ENCODE measurements around the gene KLHL6. TPM values are rescaled to one million over a fixed set of nuclear protein-coding genes. Genes with fewer than 3 reads are reported as not detected.

Gene KLHL6
- total and polyA plus RNA-seq, 4 donors = 0.18 to 6.8 (median 2.9) TPM

GRCh38 chr3:183584914-183585280, 29.4 kb upstream of the KLHL6 start:
- no peaks in the 10 kb centered on the region for H3K4me1 ChIP-seq (ENCODE audit: control insufficient read depth in 1 of 2, insufficient read depth in 2 of 2, low read length in 2 of 2)
- H3K36me3 ChIP-seq (ENCODE audit: control insufficient read depth in 1 of 2, insufficient read depth in 2 of 2, low read length in 1 of 2) = no peaks in the 10 kb centered on the region
- ATAC-seq (ENCODE audit: low FRiP score) (no peak), DNase-seq (no peak)
- H3K9me3 ChIP-seq (ENCODE audit: control insufficient read depth, low read length) = no peaks in the 10 kb centered on the region
- intact Hi-C loops (cut with DNase I) = no loop called here
- H3K27me3 ChIP-seq (ENCODE audit: control insufficient read depth in 1 of 2, insufficient read depth in 2 of 2, low read length in 1 of 2) = no peaks in the 10 kb centered on the region
- 86 to 87% methylated on average over 3 of the region's 3 CpGs for WGBS, 2 donors
- H3K27ac ChIP-seq (ENCODE audit: low read depth in 1 of 2, low read length in 2 of 2) = no peak overlapping the region
- H3K4me3 ChIP-seq (ENCODE audit: low read length in 2 of 2) = no peak overlapping the region

GRCh38 chr3:183584246-183584913, 28.9 kb upstream of the KLHL6 start:
- Histone ChIP-seq H3K4me3 (ENCODE audit: low read length in 2 of 2) (no peak overlapping the region), H3K9me3 (ENCODE audit: control insufficient read depth, low read length) (no peaks in the 10 kb centered on the region), H3K27me3 (ENCODE audit: control insufficient read depth in 1 of 2, insufficient read depth in 2 of 2, low read length in 1 of 2) (no peaks in the 10 kb centered on the region), H3K27ac (ENCODE audit: low read depth in 1 of 2, low read length in 2 of 2) (no peak overlapping the region), H3K4me1 (ENCODE audit: control insufficient read depth in 1 of 2, insufficient read depth in 2 of 2, low read length in 2 of 2) (no peaks in the 10 kb centered on the region), H3K36me3 (ENCODE audit: control insufficient read depth in 1 of 2, insufficient read depth in 2 of 2, low read length in 1 of 2) (no peaks in the 10 kb centered on the region)
- no peak for DNase-seq
- peak; percentile 55 for ATAC-seq (ENCODE audit: low FRiP score)
- intact Hi-C loops (cut with DNase I) = no loop called here
- WGBS, 2 donors = 40 to 42% methylated on average over 7 of the region's 7 CpGs

GRCh38 chr3:183583331-183584245, 28.1 kb upstream of the KLHL6 start:
- no peak for ATAC-seq (ENCODE audit: low FRiP score)
- intact Hi-C loops (cut with DNase I) = no loop called here
- no peaks in the 10 kb centered on the region for H3K9me3 ChIP-seq (ENCODE audit: control insufficient read depth, low read length)
- H3K27me3 ChIP-seq (ENCODE audit: control insufficient read depth in 1 of 2, insufficient read depth in 2 of 2, low read length in 1 of 2) = no peaks in the 10 kb centered on the region
- H3K4me1 ChIP-seq (ENCODE audit: control insufficient read depth in 1 of 2, insufficient read depth in 2 of 2, low read length in 2 of 2) = no peaks in the 10 kb centered on the region
- DNase-seq = no peak
- 81 to 85% methylated on average over 5 of the region's 5 CpGs for WGBS, 2 donors
- no peak overlapping the region for H3K4me3 ChIP-seq (ENCODE audit: low read length in 2 of 2)
- no peak overlapping the region for H3K27ac ChIP-seq (ENCODE audit: low read depth in 1 of 2, low read length in 2 of 2)
- no peaks in the 10 kb centered on the region for H3K36me3 ChIP-seq (ENCODE audit: control insufficient read depth in 1 of 2, insufficient read depth in 2 of 2, low read length in 1 of 2)

GRCh38 chr3:183582161-183582560, 26.7 kb upstream of the KLHL6 start:
- no peaks in the 10 kb centered on the region for H3K36me3 ChIP-seq (ENCODE audit: control insufficient read depth in 1 of 2, insufficient read depth in 2 of 2, low read length in 1 of 2)
- DNase-seq (no peak), ATAC-seq (ENCODE audit: low FRiP score) (no peak)
- no peaks in the 10 kb centered on the region for H3K9me3 ChIP-seq (ENCODE audit: control insufficient read depth, low read length)
- H3K27ac ChIP-seq (ENCODE audit: low read depth in 1 of 2, low read length in 2 of 2) = no peak overlapping the region
- WGBS, 2 donors = 84 to 86% methylated on average over 1 of the region's 1 CpG
- H3K4me1 ChIP-seq (ENCODE audit: control insufficient read depth in 1 of 2, insufficient read depth in 2 of 2, low read length in 2 of 2) = no peaks in the 10 kb centered on the region
- intact Hi-C loops (cut with DNase I) = no loop called here
- no peaks in the 10 kb centered on the region for H3K27me3 ChIP-seq (ENCODE audit: control insufficient read depth in 1 of 2, insufficient read depth in 2 of 2, low read length in 1 of 2)
- no peak overlapping the region for H3K4me3 ChIP-seq (ENCODE audit: low read length in 2 of 2)

- Histone ChIP-seq H3K27ac (ENCODE audit: low read depth in 1 of 2, low read length in 2 of 2) (no peak overlapping the region), H3K4me3 (ENCODE audit: low read length in 2 of 2) (no peak overlapping the region), H3K9me3 (ENCODE audit: control insufficient read depth, low read length) (no peaks in the 10 kb centered on the region), H3K27me3 (ENCODE audit: control insufficient read depth in 1 of 2, insufficient read depth in 2 of 2, low read length in 1 of 2) (no peaks in the 10 kb centered on the region), H3K4me1 (ENCODE audit: control insufficient read depth in 1 of 2, insufficient read depth in 2 of 2, low read length in 2 of 2) (no peaks in the 10 kb centered on the region), H3K36me3 (ENCODE audit: control insufficient read depth in 1 of 2, insufficient read depth in 2 of 2, low read length in 1 of 2) (no peaks in the 10 kb centered on the region)
- no peak for DNase-seq
- ATAC-seq (ENCODE audit: low FRiP score) = no peak
- intact Hi-C loops (cut with DNase I) = no loop called here
- 98% methylated on average over 3 of the region's 3 CpGs for WGBS, 2 donors
Measured at GRCh38 chr3:183581496-183582155, 26.1 kb upstream of the KLHL6 start.

GRCh38 chr3:183579967-183580900, 24.7 kb upstream of the KLHL6 start:
- no peaks in the 10 kb centered on the region for H3K9me3 ChIP-seq (ENCODE audit: control insufficient read depth, low read length)
- H3K36me3 ChIP-seq (ENCODE audit: control insufficient read depth in 1 of 2, insufficient read depth in 2 of 2, low read length in 1 of 2) = no peaks in the 10 kb centered on the region
- H3K27me3 ChIP-seq (ENCODE audit: control insufficient read depth in 1 of 2, insufficient read depth in 2 of 2, low read length in 1 of 2) = no peaks in the 10 kb centered on the region
- no peak overlapping the region for H3K4me3 ChIP-seq (ENCODE audit: low read length in 2 of 2)
- DNase-seq = no peak
- H3K27ac ChIP-seq (ENCODE audit: low read depth in 1 of 2, low read length in 2 of 2) = no peak overlapping the region
- no peaks in the 10 kb centered on the region for H3K4me1 ChIP-seq (ENCODE audit: control insufficient read depth in 1 of 2, insufficient read depth in 2 of 2, low read length in 2 of 2)
- 72 to 77% methylated on average over 17 of the region's 17 CpGs for WGBS, 2 donors
- ATAC-seq (ENCODE audit: low FRiP score) = no peak
- intact Hi-C loops (cut with DNase I) = no loop called here

- no peak overlapping the region for H3K27ac ChIP-seq (ENCODE audit: low read depth in 1 of 2, low read length in 2 of 2)
- no peaks in the 10 kb centered on the region for H3K27me3 ChIP-seq (ENCODE audit: control insufficient read depth in 1 of 2, insufficient read depth in 2 of 2, low read length in 1 of 2)
- H3K9me3 ChIP-seq (ENCODE audit: control insufficient read depth, low read length) = no peaks in the 10 kb centered on the region
- 85 to 86% methylated on average over 3 of the region's 3 CpGs for WGBS, 2 donors
- intact Hi-C loops (cut with DNase I) = no loop called here
- no peaks in the 10 kb centered on the region for H3K4me1 ChIP-seq (ENCODE audit: control insufficient read depth in 1 of 2, insufficient read depth in 2 of 2, low read length in 2 of 2)
- no peak for ATAC-seq (ENCODE audit: low FRiP score)
- H3K36me3 ChIP-seq (ENCODE audit: control insufficient read depth in 1 of 2, insufficient read depth in 2 of 2, low read length in 1 of 2) = no peaks in the 10 kb centered on the region
- H3K4me3 ChIP-seq (ENCODE audit: low read length in 2 of 2) = no peak overlapping the region
- no peak for DNase-seq
Measured at GRCh38 chr3:183578179-183578578, 22.7 kb upstream of the KLHL6 start.

- ATAC-seq (ENCODE audit: low FRiP score) = no peak
- Histone ChIP-seq H3K9me3 (ENCODE audit: control insufficient read depth, low read length) (no peaks in the 10 kb centered on the region), H3K36me3 (ENCODE audit: control insufficient read depth in 1 of 2, insufficient read depth in 2 of 2, low read length in 1 of 2) (no peaks in the 10 kb centered on the region), H3K4me3 (ENCODE audit: low read length in 2 of 2) (no peak overlapping the region), H3K27ac (ENCODE audit: low read depth in 1 of 2, low read length in 2 of 2) (no peak overlapping the region), H3K4me1 (ENCODE audit: control insufficient read depth in 1 of 2, insufficient read depth in 2 of 2, low read length in 2 of 2) (no peaks in the 10 kb centered on the region), H3K27me3 (ENCODE audit: control insufficient read depth in 1 of 2, insufficient read depth in 2 of 2, low read length in 1 of 2) (no peaks in the 10 kb centered on the region)
- 73 to 78% methylated on average over 3 of the region's 3 CpGs for WGBS, 2 donors
- intact Hi-C loops (cut with DNase I) = no loop called here
- DNase-seq = no peak
Measured at GRCh38 chr3:183577346-183577745, 21.8 kb upstream of the KLHL6 start.

Data from aorta (tissue), 5 donors.